K562 (cell line): Measurements from ENCODE around the gene CALHM2. TPM values are rescaled to one million over a fixed set of nuclear protein-coding genes. Genes with fewer than 3 reads are reported as not detected.

Source experiments
- CREM ChIP-seq: IDR thresholded peaks from 2 replicates; pipeline ENCODE4 v1.6.1; 2014; ENCODE audit warnings: antibody characterized with exemption, low read depth
- GMEB1 ChIP-seq: fragments of 250-450 bp; sonication (Bioruptor Pico); IDR thresholded peaks from 2 replicates; pipeline ENCODE4 v1.4.0; 2020; ENCODE audit warnings: mild to moderate bottlenecking
- MED1 ChIP-seq: sonication (generic); formaldehyde crosslinking; IDR thresholded peaks from 2 replicates; pipeline ENCODE4 v1.8.1; 2023; ENCODE audit warnings: missing genetic modification reagents, borderline replicate concordance
- MYNN ChIP-seq, 2 experiments: sonication (generic); formaldehyde crosslinking in 1 of 2; IDR thresholded peaks; 2 replicates each; pipeline versions ENCODE4 v1.5.0 to v1.6.1; 2016 to 2020; ENCODE audit warnings: antibody characterized with exemption in 1 of 2, missing genetic modification reagents in 1 of 2
- RBBP5 ChIP-seq: fragments of 200-600 bp; sonication (generic); IDR thresholded peaks from 2 replicates; pipeline ENCODE4 v1.6.1; 2012; ENCODE audit warnings: borderline replicate concordance, mild to moderate bottlenecking, low read length, control low read depth, inconsistent platforms; ENCODE audit not compliant: insufficient read depth, poor library complexity, severe bottlenecking
- REST ChIP-seq, 2 experiments: fragments of 450-650 bp; formaldehyde crosslinking in 1 of 2; IDR thresholded peaks; 2 replicates each; pipeline versions ENCODE4 v1.4.0 to v1.6.1; 2014 to 2020; ENCODE audit warnings: mild to moderate bottlenecking in 2 of 2, borderline replicate concordance in 1 of 2, low read depth in 1 of 2
- SPI1 ChIP-seq: IDR thresholded peaks from 2 replicates; pipeline ENCODE4 v1.6.1; 2011; ENCODE audit warnings: low read depth, low read length, control low read depth, borderline replicate concordance
- TBL1XR1 ChIP-seq, 2 experiments: IDR thresholded peaks; 2 replicates each; pipeline ENCODE4 v1.6.1; 2012; ENCODE audit warnings: improper control_type of control experiment in 2 of 2, low read length in 2 of 2, mild to moderate bottlenecking in 1 of 2
- THRAP3 ChIP-seq: fragments of 450-650 bp; IDR thresholded peaks from 2 replicates; pipeline ENCODE4 v1.6.1; 2016; ENCODE audit warnings: mild to moderate bottlenecking, inconsistent platforms, borderline replicate concordance
- THRB ChIP-seq: fragments of 450-650 bp; formaldehyde crosslinking; conservative IDR thresholded peaks from 2 replicates; pipeline ENCODE4 v1.4.0; 2022; ENCODE audit warnings: mild to moderate bottlenecking, missing genetic modification characterization
- VEZF1 ChIP-seq: fragments of 200-800 bp; sonication (Bioruptor generic); IDR thresholded peaks from 2 replicates; pipeline ENCODE4 v1.6.1; 2017; ENCODE audit warnings: missing genetic modification characterization, missing compliant biosample characterization
- ZNF146 ChIP-seq: IDR thresholded peaks from one replicate; pipeline ENCODE4 v1.6.1; 2018; ENCODE audit warnings: missing compliant biosample characterization; ENCODE audit not compliant: unreplicated experiment
- ZNF551 ChIP-seq: fragments of 250-450 bp; sonication (Bioruptor Pico); IDR thresholded peaks from 2 replicates; pipeline ENCODE4 v1.5.0; 2021; ENCODE audit warnings: mild to moderate bottlenecking, moderate library complexity
- polyA plus RNA-seq, 8 experiments: library from polyadenylated mRNA; depleted of rRNA in 4 of 8; stranded (reverse) in 5 of 8; unstranded in 3 of 8; fragments of >200 nt; fragmentation: Nextera tagmentation in 2 of 8; fragmentation: Illumina TruSeq in 1 of 8; extraction: Ambion mirVana in 2 of 8; extraction: Trizol in 1 of 8; gene quantifications; 2 replicates each; pipeline versions ENCODE4 v1.2.1 to v1.2.3, GENCODE V29; 2011 to 2014; ENCODE audit warnings: inconsistent platforms in 1 of 8, missing spikeins in 1 of 8
- total RNA-seq, 7 experiments: library from RNA; depleted of rRNA in 6 of 7; stranded (reverse); fragments of >200 nt in 6 of 7; fragmentation: Illumina TruSeq in 2 of 7; extraction: Trizol in 2 of 7; gene quantifications; 2 replicates each; pipeline versions ENCODE4 v1.2.1 to v1.2.3, GENCODE V29; 2011 to 2021; ENCODE audit warnings: low replicate concordance in 1 of 7

The CALHM2 gene
- total and polyA plus RNA-seq, 9 of the 15 experiments (the other 6 are each of a cell fraction or from before 2014, with no cell fraction given) = 0.08 to 0.14 (median 0.13) TPM; not detected in 6

GRCh38 chr10:103476046-103476768 lies 24.0 kb upstream of the CALHM2 start (continued):
- TF ChIP-seq MED1 (CRISPR knock-in tag) (no peak), THRB (CRISPR knock-in tag) (no peak), THRAP3 (no peak), VEZF1 (CRISPR knock-in tag) (peak; percentile 81), GMEB1 (CRISPR knock-in tag) (no peak), ZNF146 (CRISPR knock-in tag) (no peak), REST (IDR thresholded peaks at IDR 0.05; ENCODE audit: borderline replicate concordance) (peak; percentile 26; the same call in 1 of the 2 replicates), REST (CRISPR knock-in tag; IDR thresholded peaks at IDR 0.05; ENCODE audit: low read depth) (no peak), MYNN (IDR thresholded peaks at IDR 0.05) (no peak), MYNN (CRISPR knock-in tag; IDR thresholded peaks at IDR 0.05) (no peak), SPI1 (0 out of 2 replicates have a peak, but pooled peaks have one; percentile 12), TBL1XR1 (IDR thresholded peaks at IDR 0.05; ENCODE audit: low read length in 2 of 2) (no peak), ZNF551 (CRISPR knock-in tag) (no peak), RBBP5 (no peak), CREM (0 out of 2 replicates have a peak, but pooled peaks have one; percentile 9)
